Spleen (tissue), 7 donors: Measurements from ENCODE around the gene EBPL.

Source experiments
- POLR2A ChIP-seq, 3 donors: fragments of 450-650 bp; IDR thresholded peaks; one replicate each; pipeline ENCODE4 v1.5.1; 2017; ENCODE audit warnings: antibody characterized with exemption in 3 of 3, mild to moderate bottlenecking in 1 of 3
- TF ChIP-seq, protein P1 (sequence below), 11 experiments: fragments of 200-600 bp in 7 of 11; fragments of 450-650 bp in 4 of 11; sonication (generic) in 4 of 11; IDR thresholded peaks in 8 of 11; conservative IDR thresholded peaks in 3 of 11; 1 replicate in 7 of 11; 2 replicates in 4 of 11; pipeline versions ENCODE4 v1.4.0 to v1.8.0; 2016 to 2021; ENCODE audit warnings: antibody characterized with exemption in 11 of 11, inconsistent platforms in 4 of 11, mild to moderate bottlenecking in 1 of 11
- donor health status: DM: no; HTN: no; CAD: no; lungs with moderate emphysema.
- donor health status: DM: no; HTN: no; CAD: no.
- donor health status: DM: no; HTN: no; CAD: no.

DNA sequence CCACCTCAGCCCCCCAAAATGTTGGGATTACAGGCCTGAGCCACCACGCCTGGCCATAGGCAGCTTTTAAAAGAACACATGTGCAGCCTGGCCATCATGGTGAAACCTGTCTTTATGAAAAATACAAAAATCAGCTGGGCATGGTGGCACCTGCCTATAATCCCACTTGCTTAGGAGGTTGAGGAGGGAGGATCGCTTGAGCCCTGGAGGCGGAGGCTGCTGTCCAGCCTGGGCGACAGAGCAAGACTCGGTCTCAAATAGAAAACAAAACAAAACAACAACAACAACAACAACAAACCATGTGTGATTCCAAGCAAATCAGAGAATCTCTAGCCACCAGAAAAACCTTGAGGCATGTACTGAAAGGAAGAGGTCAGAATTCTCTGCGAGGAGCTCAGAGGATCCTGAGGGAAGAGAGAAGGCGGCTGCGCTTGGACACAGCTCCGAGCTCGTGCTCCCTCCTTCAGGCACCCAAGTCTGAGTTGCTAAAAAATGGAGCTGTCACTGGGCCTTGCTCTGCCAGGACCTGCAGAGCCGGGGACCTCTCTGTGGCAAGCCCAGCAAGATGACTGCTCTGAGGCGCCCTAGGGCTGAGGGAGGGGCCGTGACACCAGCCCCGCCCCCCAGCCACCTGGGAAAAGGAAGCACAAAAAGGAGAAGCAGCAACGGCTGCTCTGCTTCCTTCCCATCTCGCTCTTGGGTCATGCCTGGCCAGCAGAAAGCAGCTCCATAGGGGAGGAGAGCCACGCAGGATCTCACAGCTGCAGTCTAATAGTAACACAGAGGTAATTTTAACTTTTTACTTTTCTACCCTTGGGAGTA is 63.2 kb downstream of the EBPL start, which contains the start of gene ARL11:
- TF ChIP-seq, protein P1, sequence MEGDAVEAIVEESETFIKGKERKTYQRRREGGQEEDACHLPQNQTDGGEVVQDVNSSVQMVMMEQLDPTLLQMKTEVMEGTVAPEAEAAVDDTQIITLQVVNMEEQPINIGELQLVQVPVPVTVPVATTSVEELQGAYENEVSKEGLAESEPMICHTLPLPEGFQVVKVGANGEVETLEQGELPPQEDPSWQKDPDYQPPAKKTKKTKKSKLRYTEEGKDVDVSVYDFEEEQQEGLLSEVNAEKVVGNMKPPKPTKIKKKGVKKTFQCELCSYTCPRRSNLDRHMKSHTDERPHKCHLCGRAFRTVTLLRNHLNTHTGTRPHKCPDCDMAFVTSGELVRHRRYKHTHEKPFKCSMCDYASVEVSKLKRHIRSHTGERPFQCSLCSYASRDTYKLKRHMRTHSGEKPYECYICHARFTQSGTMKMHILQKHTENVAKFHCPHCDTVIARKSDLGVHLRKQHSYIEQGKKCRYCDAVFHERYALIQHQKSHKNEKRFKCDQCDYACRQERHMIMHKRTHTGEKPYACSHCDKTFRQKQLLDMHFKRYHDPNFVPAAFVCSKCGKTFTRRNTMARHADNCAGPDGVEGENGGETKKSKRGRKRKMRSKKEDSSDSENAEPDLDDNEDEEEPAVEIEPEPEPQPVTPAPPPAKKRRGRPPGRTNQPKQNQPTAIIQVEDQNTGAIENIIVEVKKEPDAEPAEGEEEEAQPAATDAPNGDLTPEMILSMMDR (IDR thresholded peaks at IDR 0.05 in 8 of 11, conservative IDR thresholded peaks at IDR 0.05 in 3 of 11), result no peak
- peak in 2 of 3 donors; percentile 17 to 54 for TF ChIP-seq POLR2A (IDR thresholded peaks at IDR 0.05)
